Breast epithelium (tissue), 3 donors: ENCODE data around the gene P2RY6.
"Not testable (repeated sequence)": the region's sequence is repeated elsewhere in the genome, so short reads cannot be mapped to it uniquely, and the experiment has no call there.

Experiments
- POLR2A ChIP-seq: fragments of 450-650 bp; IDR thresholded peaks from one replicate; pipeline ENCODE4 v1.6.1; 2016; ENCODE audit warnings: antibody characterized with exemption, mild to moderate bottlenecking, moderate library complexity
- POLR2AphosphoS5 ChIP-seq, 3 donors: sonication (generic); formaldehyde crosslinking; IDR thresholded peaks; one replicate each; pipeline ENCODE4 v1.6.1; 2017; ENCODE audit warnings: antibody characterized with exemption in 3 of 3
- TF ChIP-seq, protein P1 (sequence below), 3 donors: fragments of 450-650 bp; IDR thresholded peaks; one replicate each; pipeline ENCODE4 v1.5.1; 2016 to 2017; ENCODE audit warnings: antibody characterized with exemption in 3 of 3, mild to moderate bottlenecking in 3 of 3, moderate library complexity in 3 of 3

DNA sequence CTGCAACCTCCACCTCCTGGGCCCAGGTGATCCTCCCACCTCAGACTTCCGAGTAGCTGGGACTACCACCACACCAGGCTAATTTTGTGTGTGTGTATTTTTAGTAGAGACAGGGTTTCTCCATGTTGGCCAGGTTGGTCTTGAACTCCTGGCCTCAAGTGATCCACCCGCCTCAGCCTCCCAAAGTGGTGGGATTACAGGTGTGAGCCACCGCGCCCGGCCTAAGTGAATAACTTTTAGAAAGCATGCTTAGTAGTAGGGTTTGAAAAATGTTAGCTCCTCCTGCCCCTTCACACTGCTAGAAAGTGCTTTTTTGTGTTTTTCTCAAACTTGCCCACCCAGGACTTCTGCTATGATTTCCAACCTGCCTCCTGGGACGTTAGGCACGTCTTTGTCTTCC is 39.7 kb upstream of the P2RY6 start:
- TF ChIP-seq, protein P1, sequence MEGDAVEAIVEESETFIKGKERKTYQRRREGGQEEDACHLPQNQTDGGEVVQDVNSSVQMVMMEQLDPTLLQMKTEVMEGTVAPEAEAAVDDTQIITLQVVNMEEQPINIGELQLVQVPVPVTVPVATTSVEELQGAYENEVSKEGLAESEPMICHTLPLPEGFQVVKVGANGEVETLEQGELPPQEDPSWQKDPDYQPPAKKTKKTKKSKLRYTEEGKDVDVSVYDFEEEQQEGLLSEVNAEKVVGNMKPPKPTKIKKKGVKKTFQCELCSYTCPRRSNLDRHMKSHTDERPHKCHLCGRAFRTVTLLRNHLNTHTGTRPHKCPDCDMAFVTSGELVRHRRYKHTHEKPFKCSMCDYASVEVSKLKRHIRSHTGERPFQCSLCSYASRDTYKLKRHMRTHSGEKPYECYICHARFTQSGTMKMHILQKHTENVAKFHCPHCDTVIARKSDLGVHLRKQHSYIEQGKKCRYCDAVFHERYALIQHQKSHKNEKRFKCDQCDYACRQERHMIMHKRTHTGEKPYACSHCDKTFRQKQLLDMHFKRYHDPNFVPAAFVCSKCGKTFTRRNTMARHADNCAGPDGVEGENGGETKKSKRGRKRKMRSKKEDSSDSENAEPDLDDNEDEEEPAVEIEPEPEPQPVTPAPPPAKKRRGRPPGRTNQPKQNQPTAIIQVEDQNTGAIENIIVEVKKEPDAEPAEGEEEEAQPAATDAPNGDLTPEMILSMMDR (IDR thresholded peaks at IDR 0.05) = not testable (repeated sequence)
- not testable (repeated sequence) for TF ChIP-seq POLR2A; POLR2AphosphoS5 (IDR thresholded peaks at IDR 0.05)
